RPMI7951 (cell line): ENCODE data around the gene GPR17. TPM values are rescaled to one million over a fixed set of nuclear protein-coding genes. Genes with fewer than 3 reads are reported as not detected.

Experiments
- DNase-seq: peaks from one replicate; pipeline ENCODE4 v3.0.0-alpha.2; 2012; ENCODE audit warnings: low read depth
- total RNA-seq: library from RNA; depleted of rRNA; stranded (reverse); fragments of >200 nt; shearing (Covaris generic); gene quantifications from 2 replicates; pipeline ENCODE4 v1.2.3, GENCODE V29; 2014

GPR17 gene
- total RNA-seq, 1 experiment from 2014 or later: 0.84 TPM

GRCh38 chr2:127614246-127614645, 31.7 kb upstream of the GPR17 start:
- no peak for DNase-seq

DNA sequence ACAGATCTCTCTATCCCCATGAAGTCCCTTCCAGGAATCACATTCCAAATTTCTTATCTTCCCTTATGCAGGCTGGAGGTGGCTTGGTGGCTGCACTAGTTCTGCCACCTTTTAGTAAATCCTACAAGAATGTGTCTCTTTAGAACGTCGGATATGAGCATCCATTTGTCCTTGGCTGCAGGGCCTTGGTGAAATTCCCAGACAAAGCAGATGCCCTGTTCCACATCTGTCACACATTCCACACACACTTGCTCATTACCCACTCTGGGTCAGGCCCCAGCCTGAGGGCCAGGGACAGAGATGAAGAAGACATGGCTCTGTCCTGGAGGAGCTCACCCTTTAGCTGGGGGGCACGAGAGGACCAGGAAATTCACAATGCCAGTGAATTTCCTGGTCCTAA, 31.2 kb upstream of the GPR17 start:
- DNase-seq: peak; percentile 99

- peak; percentile 97 for DNase-seq
These were observed 30.3 kb upstream of the GPR17 start for GRCh38 chr2:127615511-127616166.

DNA sequence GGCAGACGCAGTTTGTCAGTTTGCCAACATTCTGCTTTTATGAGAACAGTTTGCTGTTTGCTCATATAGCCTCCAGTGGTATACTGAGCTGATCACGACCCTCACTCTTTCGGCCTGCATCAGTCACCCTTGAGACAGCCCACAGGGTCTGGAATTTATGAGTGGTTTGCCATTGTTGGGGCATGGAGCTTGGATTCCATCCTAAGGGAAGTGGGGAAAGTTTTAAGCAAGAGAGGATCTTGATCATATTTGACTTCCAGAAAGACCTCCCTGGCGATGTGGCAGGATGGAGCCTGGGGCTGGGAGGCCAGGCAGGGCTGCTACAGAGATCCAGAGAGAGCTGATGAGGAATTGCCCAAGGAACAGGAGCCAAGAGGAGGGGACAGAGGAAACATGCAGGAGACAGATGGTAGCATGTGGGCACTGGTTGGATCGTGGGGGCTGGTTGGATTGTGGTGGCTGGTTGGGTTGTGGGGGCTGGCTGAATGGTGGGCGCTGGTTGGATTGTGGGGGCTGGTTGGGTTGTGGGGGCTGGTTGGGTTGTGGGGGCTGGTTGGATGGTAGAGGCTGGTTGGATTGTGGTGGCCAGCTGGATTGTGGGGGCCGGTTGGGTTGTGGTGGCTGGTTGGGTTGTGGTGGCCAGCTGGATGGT, 27.3 kb upstream of the GPR17 start:
- peak; percentile 80 for DNase-seq

- DNase-seq: no peak
These were observed 26.8 kb upstream of the GPR17 start for GRCh38 chr2:127619203-127619590.

GRCh38 chr2:127619877-127620705, 25.9 kb upstream of the GPR17 start:
- peak; percentile 79 for DNase-seq

DNA sequence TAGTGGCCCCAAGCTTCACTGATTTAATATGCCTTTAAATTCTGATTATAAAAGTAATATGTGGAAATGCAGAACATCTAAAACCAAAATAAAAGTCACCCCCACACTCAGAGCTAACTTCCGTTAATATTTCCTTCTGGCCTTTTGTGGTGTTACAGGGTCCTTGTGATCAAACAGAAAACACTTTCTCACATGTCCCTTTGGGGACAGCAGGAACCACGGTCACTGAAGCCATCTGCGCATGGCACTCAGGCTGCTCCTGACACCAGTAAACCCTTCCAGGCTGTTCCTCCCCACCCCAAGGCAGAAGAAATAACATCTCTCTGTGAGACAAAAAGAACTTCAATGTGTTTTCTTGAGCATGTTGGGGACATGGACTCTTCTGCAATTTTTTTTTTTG, 25.1 kb upstream of the GPR17 start:
- DNase-seq: no peak

- no peak for DNase-seq
These were observed 23.9 kb upstream of the GPR17 start for GRCh38 chr2:127621981-127622431.

DNA sequence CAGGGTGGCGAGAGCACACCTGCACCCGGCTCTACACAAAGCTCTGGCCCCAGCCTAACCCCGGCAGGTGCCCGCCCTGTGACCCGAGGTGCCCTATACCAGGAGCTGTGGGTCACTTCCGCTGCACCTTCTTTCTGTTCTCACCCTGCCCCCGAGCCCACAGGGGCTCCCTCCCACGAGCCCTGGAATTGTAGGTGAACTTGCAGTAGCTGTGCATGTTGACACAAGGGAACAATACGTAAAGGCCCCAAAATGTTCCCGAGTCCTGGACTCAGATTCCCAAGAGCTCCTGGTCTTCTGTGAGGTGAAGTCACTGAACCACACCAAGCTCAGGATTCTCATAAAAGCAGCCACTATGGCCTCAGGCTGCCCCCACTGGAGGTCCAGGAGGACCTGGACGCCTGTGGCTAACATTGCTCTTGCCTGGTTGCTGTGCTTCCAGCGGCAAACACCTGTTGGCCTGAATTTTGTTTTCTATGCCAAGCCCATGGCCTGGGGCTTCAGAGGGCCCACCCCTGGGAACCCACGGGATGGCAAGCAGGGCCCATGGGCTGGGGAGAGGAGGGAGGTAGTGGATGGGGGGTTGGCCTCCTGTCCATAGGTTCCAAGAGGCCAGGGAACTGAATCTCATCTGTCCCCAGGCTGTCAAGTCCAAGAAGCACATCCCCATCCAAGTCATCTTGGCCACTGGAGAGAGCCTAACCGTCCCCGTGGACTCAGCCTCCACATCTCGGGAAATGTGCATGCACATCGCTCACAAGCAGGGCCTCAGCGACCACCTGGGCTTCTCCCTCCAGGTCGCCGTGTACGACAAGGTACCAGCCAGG, 23.2 kb upstream of the GPR17 start:
- DNase-seq: no peak

DNA sequence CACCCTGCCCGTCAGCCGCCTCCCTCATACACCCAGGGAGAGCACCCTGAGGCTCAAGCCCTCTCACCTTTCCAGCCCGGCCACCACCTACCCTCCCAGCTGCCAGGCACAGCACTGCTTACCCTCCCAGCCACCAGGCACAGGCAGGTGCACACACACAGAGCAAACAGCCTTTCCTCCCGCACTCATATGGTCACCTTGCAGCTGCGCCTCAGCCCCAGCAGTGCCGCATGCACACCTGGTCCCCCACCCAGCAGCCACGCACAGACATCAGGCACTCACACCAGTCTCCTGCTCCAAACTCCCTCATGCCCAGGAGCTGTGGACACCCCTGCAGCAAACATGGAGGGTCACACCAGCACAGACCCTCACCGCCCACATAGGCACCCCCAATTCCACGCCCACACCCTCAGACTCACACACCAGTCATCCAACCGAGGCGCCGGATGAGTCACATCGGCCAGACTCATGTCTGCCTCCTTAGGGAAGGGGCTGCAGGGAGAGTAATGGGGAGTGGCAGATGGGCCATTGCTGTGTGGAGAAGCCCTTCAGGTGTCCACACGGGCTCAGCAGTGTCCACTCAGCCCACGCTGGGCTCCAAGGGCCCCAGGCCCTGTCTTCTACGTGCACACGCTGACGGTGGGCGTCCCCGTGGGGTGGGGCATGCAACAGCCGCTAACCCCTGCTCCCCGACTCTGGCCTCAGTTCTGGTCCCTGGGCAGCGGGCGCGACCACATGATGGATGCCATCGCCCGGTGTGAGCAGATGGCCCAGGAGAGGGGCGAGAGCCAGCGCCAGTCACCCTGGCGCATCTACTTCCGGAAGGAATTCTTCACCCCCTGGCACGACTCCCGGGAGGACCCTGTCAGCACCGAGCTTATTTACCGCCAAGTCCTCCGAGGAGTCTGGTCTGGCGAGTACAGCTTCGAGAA, 22.3 kb upstream of the GPR17 start:
- peak; percentile 75 for DNase-seq

DNA sequence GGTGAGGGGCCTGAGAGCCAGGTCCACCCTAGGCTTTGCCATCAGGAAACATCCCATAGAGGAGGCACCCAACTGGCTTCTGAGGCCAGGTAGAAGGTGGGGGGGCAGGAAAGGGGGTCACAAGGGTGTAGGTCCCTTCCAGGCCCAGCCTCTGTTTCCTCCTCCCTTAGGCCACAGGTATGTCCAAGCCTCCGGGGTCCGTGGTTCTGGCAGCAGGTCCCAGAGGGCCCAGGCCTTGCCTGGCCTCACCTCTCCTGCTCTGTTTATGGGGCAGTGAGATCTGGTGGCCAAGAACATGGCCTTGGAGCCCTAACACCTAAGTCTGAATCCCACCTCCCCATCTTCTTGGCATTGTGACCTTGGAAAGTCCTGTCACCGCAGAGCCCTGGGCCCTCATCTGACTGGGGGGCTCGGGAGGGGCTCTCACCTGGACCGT, 21.6 kb upstream of the GPR17 start:
- no peak for DNase-seq

DNA sequence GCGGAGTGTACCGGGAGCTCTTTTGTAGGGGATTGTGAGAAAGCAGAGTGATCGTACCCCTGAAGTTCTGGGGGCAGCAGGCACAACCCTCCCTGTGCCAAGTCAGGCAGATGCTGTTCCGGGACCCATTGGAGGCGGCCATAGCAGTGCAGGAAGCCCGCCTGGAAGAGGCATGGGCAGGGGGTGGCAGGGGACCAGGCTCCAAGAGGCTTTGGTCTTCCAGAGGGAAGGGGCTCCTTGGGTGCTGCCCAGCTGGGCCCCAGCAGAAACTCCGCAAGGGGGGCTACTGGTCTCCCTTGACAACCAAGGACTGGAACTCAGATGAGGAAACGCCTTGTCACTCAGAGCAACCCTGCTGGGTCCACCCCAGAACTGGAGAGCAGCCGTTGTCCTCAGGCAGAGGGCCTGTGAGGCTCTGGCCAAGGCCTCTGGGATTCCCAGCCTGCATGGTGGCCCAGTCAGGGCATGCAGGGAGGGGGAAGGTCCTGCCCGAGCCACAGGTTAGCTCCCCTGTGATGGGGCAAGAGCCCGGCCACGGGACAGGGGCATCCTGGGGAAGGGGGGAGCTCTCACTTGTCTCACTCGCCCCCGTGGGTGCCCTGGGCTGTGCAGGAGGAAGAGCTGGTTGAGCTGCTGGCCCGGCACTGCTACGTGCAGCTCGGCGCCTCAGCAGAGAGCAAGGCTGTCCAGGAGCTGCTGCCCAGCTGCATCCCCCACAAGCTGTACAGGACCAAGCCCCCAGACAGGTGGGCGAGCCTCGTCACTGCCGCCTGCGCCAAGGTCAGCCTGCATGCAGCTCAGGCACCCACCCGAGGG, 21.0 kb upstream of the GPR17 start:
- no peak for DNase-seq

GRCh38 chr2:127625572-127625951, 20.4 kb upstream of the GPR17 start:
- DNase-seq: no peak

DNA sequence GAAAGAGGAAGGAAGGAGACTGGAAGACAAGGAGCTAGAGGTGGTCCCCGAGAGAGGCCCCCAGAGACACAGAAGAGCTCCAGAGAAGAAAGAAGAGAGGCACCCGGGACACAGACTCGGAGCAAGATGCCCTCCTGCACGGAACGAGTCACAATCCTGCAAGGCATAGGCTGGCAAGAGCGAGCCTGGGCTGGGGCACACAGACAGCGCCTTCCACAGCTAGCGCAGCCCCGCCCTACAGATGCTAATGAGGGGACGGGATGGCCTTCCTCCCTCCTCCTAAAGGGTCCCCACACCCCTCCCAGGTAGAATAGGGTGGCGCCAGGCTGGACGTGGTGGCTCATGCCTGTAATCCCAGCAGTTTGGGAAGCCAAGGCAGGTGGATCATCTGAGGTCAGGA, 19.8 kb upstream of the GPR17 start:
- DNase-seq: no peak

GRCh38 chr2:127626917-127627739, 18.8 kb upstream of the GPR17 start:
- DNase-seq: no peak

GRCh38 chr2:127627740-127628571, 18.0 kb upstream of the GPR17 start:
- no peak for DNase-seq

DNA sequence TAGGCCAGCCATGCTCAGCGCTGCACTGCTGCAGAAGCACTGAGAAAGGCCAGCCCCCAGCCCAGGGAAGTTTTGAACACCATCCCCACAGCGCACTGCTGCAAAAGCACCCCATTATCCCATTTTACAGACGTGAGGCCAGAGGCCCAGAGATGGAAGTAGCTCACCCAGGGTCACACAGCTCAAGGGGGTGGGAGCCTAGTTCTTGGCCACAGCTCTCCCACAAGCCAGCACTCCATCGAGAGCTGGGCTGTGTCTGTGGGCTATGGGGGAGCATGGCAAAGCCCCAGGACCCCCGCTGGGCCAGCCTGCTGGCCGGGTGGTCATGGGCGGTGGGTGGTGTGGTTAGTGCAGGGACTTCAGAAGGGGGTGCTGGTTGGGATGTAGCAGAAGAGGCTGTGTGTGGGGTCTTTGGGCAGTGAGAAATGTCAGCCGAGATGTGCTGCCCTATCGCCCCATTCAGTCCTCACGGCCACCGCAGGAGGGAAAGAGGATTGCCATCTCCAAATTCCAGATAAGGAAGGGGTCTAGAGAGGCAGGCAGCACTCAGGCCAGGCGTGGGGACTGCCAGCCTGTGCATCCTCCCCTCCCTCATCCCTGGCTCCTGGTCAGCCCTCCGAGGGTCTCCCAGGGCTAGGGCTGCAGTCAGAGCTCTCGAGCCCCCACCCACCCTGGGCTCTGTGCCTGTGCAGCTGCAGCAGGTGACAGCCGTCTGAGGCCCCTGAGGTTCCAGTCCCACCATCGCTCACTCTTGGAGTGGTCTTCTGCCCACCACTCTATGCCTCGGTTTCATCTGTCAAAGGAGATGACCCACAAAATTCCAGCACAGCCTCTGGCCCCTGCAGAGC, 17.0 kb upstream of the GPR17 start:
- DNase-seq: no peak
